ENCODE data around the gene YBEY. TPM values are rescaled to one million over a fixed set of nuclear protein-coding genes. Genes with fewer than 3 reads are reported as not detected.

Gene YBEY
- polyA plus RNA-seq, 1 experiment: 31.2 TPM

GRCh38 chr21:46334351-46335140 lies 48.4 kb downstream of the YBEY start:
- Histone ChIP-seq H3K27ac (ENCODE audit: low read depth, low read length) (no peak overlapping the region), H3K9me3 (ENCODE audit: control insufficient read depth, insufficient read depth, low read length) (no peaks in the 10 kb centered on the region), H3K4me3 (ENCODE audit: low read depth, low read length) (no peak overlapping the region), H3K27me3 (ENCODE audit: control insufficient read depth, insufficient read depth, low read length) (no peaks in the 10 kb centered on the region)
- TF ChIP-seq CTCF (IDR thresholded peaks at IDR 0.05; ENCODE audit: low read depth, low read length): no peak
- DNase-seq (ENCODE audit: low read depth, low spot score): no peak
- ChIA-PET POLR2A (interaction anchor here (1.1 kb wide), 1 partner anchor 9 kb away, joined by 6 read pairs; no protein-coding TSS in a partner anchor), CTCF (no interaction called here)

- CTCF ChIA-PET: no interaction called here
- POLR2A ChIA-PET: interaction anchor here (0.6 kb wide), 1 partner anchor 80 kb away, joined by 9 read pairs; no protein-coding TSS in a partner anchor
- Histone ChIP-seq H3K4me3 (ENCODE audit: low read depth, low read length) (no peak overlapping the region), H3K27ac (ENCODE audit: low read depth, low read length) (no peak overlapping the region), H3K9me3 (ENCODE audit: control insufficient read depth, insufficient read depth, low read length) (no peaks in the 10 kb centered on the region), H3K27me3 (ENCODE audit: control insufficient read depth, insufficient read depth, low read length) (no peaks in the 10 kb centered on the region)
- no peak for TF ChIP-seq CTCF (IDR thresholded peaks at IDR 0.05; ENCODE audit: low read depth, low read length)
- no peak for DNase-seq (ENCODE audit: low read depth, low spot score)
Measured at GRCh38 chr21:46336603-46337002, 50.5 kb downstream of the YBEY start.

GRCh38 chr21:46340998-46341397 lies 54.9 kb downstream of the YBEY start:
- POLR2A ChIA-PET: no interaction called here
- CTCF ChIA-PET: interaction anchor here (1.0 kb wide), 1 partner anchor 298 kb away, joined by 4 read pairs; no protein-coding TSS in a partner anchor

GRCh38 chr21:46344219-46344915 lies 58.2 kb downstream of the YBEY start:
- ChIA-PET CTCF (no interaction called here), POLR2A (no interaction called here)
- Histone ChIP-seq H3K4me3 (ENCODE audit: low read depth, low read length) (no peak overlapping the region), H3K27me3 (ENCODE audit: control insufficient read depth, insufficient read depth, low read length) (no peaks in the 10 kb centered on the region), H3K27ac (ENCODE audit: low read depth, low read length) (no peak overlapping the region), H3K9me3 (ENCODE audit: control insufficient read depth, insufficient read depth, low read length) (no peaks in the 10 kb centered on the region)
- TF ChIP-seq CTCF (IDR thresholded peaks at IDR 0.05; ENCODE audit: low read depth, low read length): no peak
- no peak for DNase-seq (ENCODE audit: low read depth, low spot score)

More at GRCh38 chr21:46340998-46341397, 54.9 kb downstream of the YBEY start:
- DNase-seq (ENCODE audit: low read depth, low spot score): no peak
- no peak for TF ChIP-seq CTCF (IDR thresholded peaks at IDR 0.05; ENCODE audit: low read depth, low read length)
- no peaks in the 10 kb centered on the region for H3K27me3 ChIP-seq (ENCODE audit: control insufficient read depth, insufficient read depth, low read length)
- H3K27ac ChIP-seq (ENCODE audit: low read depth, low read length): no peak overlapping the region
- H3K4me3 ChIP-seq (ENCODE audit: low read depth, low read length): no peak overlapping the region
- H3K9me3 ChIP-seq (ENCODE audit: control insufficient read depth, insufficient read depth, low read length): no peaks in the 10 kb centered on the region

GRCh38 chr21:46345861-46346260 lies 59.7 kb downstream of the YBEY start:
- Histone ChIP-seq H3K9me3 (ENCODE audit: control insufficient read depth, insufficient read depth, low read length) (no peaks in the 10 kb centered on the region), H3K4me3 (ENCODE audit: low read depth, low read length) (no peak overlapping the region), H3K27ac (ENCODE audit: low read depth, low read length) (no peak overlapping the region), H3K27me3 (ENCODE audit: control insufficient read depth, insufficient read depth, low read length) (no peaks in the 10 kb centered on the region)
- no peak for DNase-seq (ENCODE audit: low read depth, low spot score)
- CTCF ChIA-PET: no interaction called here
- no peak for TF ChIP-seq CTCF (IDR thresholded peaks at IDR 0.05; ENCODE audit: low read depth, low read length)
- POLR2A ChIA-PET: no interaction called here

All from AG04450 (cell line).